T-helper 1 cell treated with Interleukin-12 subunit alpha and Interleukin-12 subunit beta and Interleukin-4 antibody, amounts not matched to agents 30 μg/mL and 1 μg/mL, for 36 hours (primary cell): Measurements from ENCODE around the gene ABHD5.
"Not testable (repeated sequence)": the region's sequence is repeated elsewhere in the genome, so short reads cannot be mapped to it uniquely, and the experiment has no call there.

Experiments used
- H3K27ac Mint-ChIP-seq: one replicate; pipeline ENCODE4 v1.8.0; 2021; ENCODE audit warnings: mild to moderate bottlenecking, mixed read lengths
- H3K27me3 Mint-ChIP-seq: one replicate; pipeline ENCODE4 v1.8.0; 2021; ENCODE audit warnings: low read depth, mixed read lengths
- H3K36me3 Mint-ChIP-seq: one replicate; pipeline ENCODE4 v1.8.0; 2021; ENCODE audit warnings: low read depth, mixed read lengths
- H3K4me1 Mint-ChIP-seq: one replicate; pipeline ENCODE4 v1.8.0; 2021; ENCODE audit warnings: low read depth, mixed read lengths
- H3K4me3 Mint-ChIP-seq: one replicate; pipeline ENCODE4 v1.8.0; 2021; ENCODE audit warnings: mild to moderate bottlenecking, moderate library complexity, mixed read lengths
- H3K9me3 Mint-ChIP-seq: one replicate; pipeline ENCODE4 v1.8.0; 2021; ENCODE audit warnings: mixed read lengths

ABHD5 gene

GRCh38 chr3:43690400-43691119, at the start of gene ABHD5:
TSS of gene ABHD5 (plus strand) at chr3:43690938. CDS start at chr3:43690993, 55 bp downstream.
- Mint-ChIP-seq H3K4me1 (peaks cover 23% of the 10 kb centered on the region), H3K27ac (peak within 1 kb of the TSS; percentile 87), H3K9me3 (no peaks in the 10 kb centered on the region), H3K4me3 (peak within 1 kb of the TSS; percentile 87), H3K36me3 (no peaks in the 10 kb centered on the region), H3K27me3 (peaks cover 3% of the 10 kb centered on the region)

DNA sequence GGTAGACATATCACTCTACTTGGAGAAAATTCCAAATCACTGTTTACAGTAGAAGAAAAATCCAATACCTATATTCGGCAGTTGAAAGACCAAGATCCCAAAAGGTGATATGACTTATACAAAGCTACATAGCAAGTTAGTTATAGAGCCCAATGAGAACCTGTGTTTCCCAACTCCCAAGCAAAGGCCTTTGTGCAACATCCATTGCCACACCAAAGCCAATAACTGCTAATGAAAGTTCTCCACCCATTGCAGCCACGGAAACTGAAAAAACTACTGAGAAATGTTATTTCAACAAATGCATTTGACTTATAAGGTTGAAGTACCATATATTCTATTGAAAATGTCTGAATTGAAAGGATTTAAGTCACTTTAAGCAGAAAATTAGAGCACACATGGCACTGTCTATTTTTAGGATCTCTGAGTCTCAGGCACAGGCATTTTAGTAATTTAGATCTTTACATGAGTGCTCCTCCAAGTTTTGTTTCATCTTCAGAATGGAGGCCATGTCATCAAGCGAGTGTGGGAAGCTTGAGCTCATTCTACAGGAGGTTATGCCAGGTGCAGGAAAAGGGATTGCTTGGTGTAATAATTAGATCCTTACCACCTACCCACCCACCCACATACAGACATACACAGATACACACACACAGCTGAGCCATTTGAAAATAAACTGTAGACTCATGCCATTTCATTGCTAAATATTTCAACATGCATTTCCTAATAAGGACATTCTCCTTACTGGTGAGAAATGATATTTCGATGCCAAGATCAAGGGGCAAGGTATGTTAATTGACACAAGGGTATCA, 49.2 kb upstream of the ABHD5 start:
- Mint-ChIP-seq H3K4me3 (no peak overlapping the region), H3K36me3 (no peaks in the 10 kb centered on the region), H3K4me1 (peaks cover 4% of the 10 kb centered on the region), H3K27ac (no peak overlapping the region), H3K9me3 (no peaks in the 10 kb centered on the region), H3K27me3 (peaks cover 19% of the 10 kb centered on the region)

GRCh38 chr3:43644443-43644842, 46.3 kb upstream of the ABHD5 start:
- H3K9me3 Mint-ChIP-seq, result no peaks in the 10 kb centered on the region
- peaks cover 10% of the 10 kb centered on the region for H3K27me3 Mint-ChIP-seq
- H3K27ac Mint-ChIP-seq, result no peak overlapping the region
- no peaks in the 10 kb centered on the region for H3K4me1 Mint-ChIP-seq
- H3K36me3 Mint-ChIP-seq, result no peaks in the 10 kb centered on the region
- no peak overlapping the region for H3K4me3 Mint-ChIP-seq

- H3K4me3 Mint-ChIP-seq, result no peak overlapping the region
- H3K27me3 Mint-ChIP-seq, result peaks cover 9% of the 10 kb centered on the region
- no peaks in the 10 kb centered on the region for H3K9me3 Mint-ChIP-seq
- no peaks in the 10 kb centered on the region for H3K4me1 Mint-ChIP-seq
- H3K36me3 Mint-ChIP-seq, result no peaks in the 10 kb centered on the region
- H3K27ac Mint-ChIP-seq, result no peak overlapping the region
These were observed 43.2 kb upstream of the ABHD5 start for GRCh38 chr3:43647331-43648166.

GRCh38 chr3:43648957-43649356, 41.8 kb upstream of the ABHD5 start:
- no peaks in the 10 kb centered on the region for H3K4me1 Mint-ChIP-seq
- no peaks in the 10 kb centered on the region for H3K36me3 Mint-ChIP-seq
- no peak overlapping the region for H3K27ac Mint-ChIP-seq
- peaks cover 9% of the 10 kb centered on the region for H3K27me3 Mint-ChIP-seq
- H3K4me3 Mint-ChIP-seq, result no peak overlapping the region
- H3K9me3 Mint-ChIP-seq, result no peaks in the 10 kb centered on the region

GRCh38 chr3:43649365-43649968, 41.3 kb upstream of the ABHD5 start:
- H3K27me3 Mint-ChIP-seq, result peaks cover 9% of the 10 kb centered on the region
- no peaks in the 10 kb centered on the region for H3K36me3 Mint-ChIP-seq
- H3K27ac Mint-ChIP-seq, result no peak overlapping the region
- no peaks in the 10 kb centered on the region for H3K4me1 Mint-ChIP-seq
- no peaks in the 10 kb centered on the region for H3K9me3 Mint-ChIP-seq
- no peak overlapping the region for H3K4me3 Mint-ChIP-seq

DNA sequence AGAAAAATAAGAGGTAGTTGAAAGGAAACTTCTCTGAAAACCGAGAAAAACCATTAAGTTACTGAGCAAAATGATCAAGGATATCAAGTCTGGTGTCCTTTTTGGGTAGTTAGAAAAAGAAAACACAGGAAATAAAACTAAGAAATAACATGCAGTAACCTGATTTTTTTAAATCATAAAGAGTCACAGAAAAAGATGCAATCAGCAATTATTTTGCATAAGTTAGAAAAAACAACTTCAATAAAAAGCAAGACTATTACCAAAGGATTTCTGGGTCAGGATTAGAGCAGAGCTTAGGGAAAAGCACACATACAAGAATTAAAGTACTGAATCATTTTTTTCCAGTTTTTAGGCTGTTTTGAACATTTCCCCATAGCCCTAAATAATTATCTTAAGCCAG, 40.4 kb upstream of the ABHD5 start:
- no peaks in the 10 kb centered on the region for H3K9me3 Mint-ChIP-seq
- no peaks in the 10 kb centered on the region for H3K36me3 Mint-ChIP-seq
- no peak overlapping the region for H3K4me3 Mint-ChIP-seq
- no peaks in the 10 kb centered on the region for H3K4me1 Mint-ChIP-seq
- peaks cover 9% of the 10 kb centered on the region for H3K27me3 Mint-ChIP-seq
- H3K27ac Mint-ChIP-seq, result no peak overlapping the region

GRCh38 chr3:43656390-43656789, 34.3 kb upstream of the ABHD5 start:
- H3K27me3 Mint-ChIP-seq, H3K4me1 Mint-ChIP-seq, H3K27ac Mint-ChIP-seq, H3K36me3 Mint-ChIP-seq, H3K4me3 Mint-ChIP-seq, H3K9me3 Mint-ChIP-seq: not testable (repeated sequence)

- Mint-ChIP-seq H3K4me3 (no peak overlapping the region), H3K27ac (no peak overlapping the region), H3K9me3 (peaks cover 5% of the 10 kb centered on the region), H3K27me3 (peaks cover 18% of the 10 kb centered on the region), H3K36me3 (no peaks in the 10 kb centered on the region), H3K4me1 (no peaks in the 10 kb centered on the region)
These were observed 31.4 kb upstream of the ABHD5 start for GRCh38 chr3:43659250-43659880.

DNA sequence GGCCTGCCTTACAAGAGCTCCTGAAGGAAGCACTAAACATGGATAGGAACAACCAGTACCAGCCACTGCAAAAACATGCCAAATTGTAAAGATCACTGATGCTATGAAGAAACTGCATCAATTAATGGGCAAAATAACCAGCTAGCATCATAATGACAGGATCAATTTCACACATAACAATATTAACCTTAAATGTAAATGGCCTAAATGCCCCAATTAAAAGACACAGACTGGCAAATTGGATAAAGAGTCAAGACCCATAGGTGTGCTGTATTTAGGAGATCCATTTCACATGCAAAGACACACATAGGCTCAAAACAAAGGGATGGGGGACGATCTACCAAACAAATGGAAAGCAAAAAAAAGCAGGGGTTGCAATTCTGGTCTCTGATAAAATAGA, 29.4 kb upstream of the ABHD5 start:
- H3K4me1 Mint-ChIP-seq, H3K27ac Mint-ChIP-seq, H3K4me3 Mint-ChIP-seq, H3K9me3 Mint-ChIP-seq, H3K36me3 Mint-ChIP-seq: not testable (repeated sequence)
- H3K27me3 Mint-ChIP-seq, result peaks cover 18% of the 10 kb centered on the region

GRCh38 chr3:43665011-43665410, 25.7 kb upstream of the ABHD5 start:
- not testable (repeated sequence) for H3K4me3 Mint-ChIP-seq, H3K27ac Mint-ChIP-seq, H3K9me3 Mint-ChIP-seq, H3K4me1 Mint-ChIP-seq, H3K36me3 Mint-ChIP-seq
- H3K27me3 Mint-ChIP-seq, result peaks cover 33% of the 10 kb centered on the region

GRCh38 chr3:43670635-43671522, 19.9 kb upstream of the ABHD5 start:
- H3K36me3 Mint-ChIP-seq, result no peaks in the 10 kb centered on the region
- H3K27ac Mint-ChIP-seq, result no peak overlapping the region
- H3K4me3 Mint-ChIP-seq, result no peak overlapping the region
- peaks cover 18% of the 10 kb centered on the region for H3K27me3 Mint-ChIP-seq
- no peaks in the 10 kb centered on the region for H3K4me1 Mint-ChIP-seq
- H3K9me3 Mint-ChIP-seq, result no peaks in the 10 kb centered on the region

DNA sequence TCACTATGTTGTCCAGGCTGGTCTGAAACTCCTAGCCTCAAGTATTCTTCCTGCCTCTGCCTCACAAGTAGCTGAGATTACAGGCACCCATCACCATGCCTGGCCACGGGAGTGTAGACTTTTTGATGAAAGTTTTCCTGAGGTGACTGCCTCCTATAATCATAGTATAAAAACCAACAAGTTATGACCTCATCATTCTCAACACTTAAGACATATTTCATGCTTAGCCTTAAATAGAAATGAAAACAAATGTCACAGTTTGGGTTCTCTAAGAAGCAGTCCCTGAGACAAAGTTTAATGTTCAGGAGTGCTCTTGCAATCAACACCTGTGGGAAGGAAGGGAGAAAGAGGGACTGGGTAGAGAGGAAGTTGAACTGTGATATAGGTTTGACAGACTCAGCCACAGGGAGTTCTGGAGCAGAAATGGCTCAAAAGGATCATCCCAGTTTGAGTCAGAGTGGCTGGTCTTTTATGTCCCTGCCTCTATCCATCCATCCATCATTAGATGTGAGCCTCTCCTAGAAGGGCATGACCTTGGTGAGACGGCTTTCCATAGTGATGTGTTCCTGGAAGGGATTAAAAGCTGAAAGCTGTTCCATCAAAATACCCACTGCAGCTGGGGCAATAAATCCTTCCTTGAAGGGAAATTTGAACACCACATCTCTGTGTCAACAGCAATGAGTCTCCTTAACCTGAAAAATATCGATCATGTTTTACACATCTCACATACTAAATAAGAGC, 16.2 kb upstream of the ABHD5 start:
- Mint-ChIP-seq H3K4me3 (no peak overlapping the region), H3K27me3 (peaks cover 4% of the 10 kb centered on the region), H3K9me3 (no peaks in the 10 kb centered on the region), H3K4me1 (no peaks in the 10 kb centered on the region), H3K36me3 (no peaks in the 10 kb centered on the region), H3K27ac (no peak overlapping the region)
